ENCODE measurements around the gene SLC12A9.

DNA sequence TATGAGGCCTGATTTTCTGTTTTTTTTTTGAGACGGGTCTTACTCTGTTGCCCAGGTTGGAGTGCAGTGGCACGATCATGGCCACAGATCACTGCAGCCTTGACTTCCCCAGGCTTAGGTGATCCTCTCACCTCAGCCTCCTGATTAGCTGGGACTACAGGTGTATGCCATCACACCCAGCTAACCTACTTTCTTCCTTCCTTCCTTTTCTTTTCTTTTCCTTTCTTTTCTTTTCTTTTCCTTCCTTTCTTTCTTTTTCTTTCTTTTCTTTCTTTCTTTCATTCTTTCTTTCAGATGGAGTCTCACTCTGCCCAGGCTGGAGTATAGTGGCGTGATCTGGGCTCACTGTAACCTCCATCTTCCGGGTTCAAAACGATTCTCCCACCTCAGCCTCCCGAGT, 26.2 kb downstream of the SLC12A9 start:
- TF ChIP-seq POLR2A (IDR thresholded peaks at IDR 0.05) = no peak
- no peak for TF ChIP-seq CTCF (IDR thresholded peaks at IDR 0.05)
